Activated CD8-positive, alpha-beta memory T cell treated with anti-CD3 and anti-CD28 coated beads, Interleukin-2, amount 50 U/mL, for 1 hour (primary cell): ENCODE results near the gene TRA2A.
"Not testable (repeated sequence)": the region's sequence is repeated elsewhere in the genome, so short reads cannot be mapped to it uniquely, and the experiment has no call there.

ENCODE experiments used
- DNase-seq: peaks from one replicate; pipeline ENCODE4 v3.0.0-alpha.2; 2020; ENCODE audit errors: extremely low read depth

The TRA2A gene

GRCh38 chr7:23494009-23494408 lies 37.8 kb downstream of the TRA2A start:
- no peak for DNase-seq

DNA sequence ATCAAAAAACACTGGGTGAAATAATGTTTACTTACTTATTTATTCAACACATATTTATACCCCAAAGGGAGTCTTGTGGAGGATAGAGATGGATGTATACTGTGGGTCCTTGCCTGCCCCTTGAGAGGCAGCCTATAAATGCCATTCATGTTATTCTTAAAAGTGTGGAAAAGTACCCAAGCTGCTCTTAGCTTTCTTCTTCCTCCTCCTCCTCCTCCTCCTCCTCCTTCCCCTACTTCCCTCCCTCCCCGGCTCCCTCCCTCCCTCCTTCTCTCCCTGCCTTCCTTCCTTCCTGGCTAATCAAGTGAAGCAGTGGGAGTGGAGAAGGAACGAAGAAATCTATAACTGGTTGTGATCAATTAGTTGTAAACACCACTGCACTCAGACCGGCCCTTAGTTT lies 40.3 kb downstream of the TRA2A start:
- no peak for DNase-seq

GRCh38 chr7:23490357-23491135 lies 41.2 kb downstream of the TRA2A start:
- no peak for DNase-seq

GRCh38 chr7:23488714-23489113 lies 43.1 kb downstream of the TRA2A start:
- DNase-seq, result not testable (repeated sequence)

DNA sequence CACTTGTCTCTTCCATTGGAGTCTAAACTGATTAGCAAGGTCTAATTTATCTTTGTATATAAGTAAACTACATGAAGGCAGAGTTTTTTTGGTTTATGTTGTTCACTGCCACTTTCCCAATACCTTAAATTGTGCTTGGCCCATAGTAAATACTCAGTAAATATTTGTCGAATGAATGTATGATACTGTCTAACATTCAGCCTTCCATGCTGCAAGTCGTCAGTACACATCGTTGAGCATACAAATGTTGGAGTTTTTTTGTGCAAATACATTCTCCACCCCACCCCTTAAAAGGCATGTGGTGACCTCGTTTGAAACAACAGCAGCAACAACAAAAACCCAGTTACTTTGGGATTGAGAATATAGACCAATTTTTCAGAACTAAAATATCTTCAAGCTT lies 44.1 kb downstream of the TRA2A start:
- DNase-seq, result no peak

- no peak for DNase-seq
Observed at GRCh38 chr7:23486002-23486773, 45.6 kb downstream of the TRA2A start.

DNA sequence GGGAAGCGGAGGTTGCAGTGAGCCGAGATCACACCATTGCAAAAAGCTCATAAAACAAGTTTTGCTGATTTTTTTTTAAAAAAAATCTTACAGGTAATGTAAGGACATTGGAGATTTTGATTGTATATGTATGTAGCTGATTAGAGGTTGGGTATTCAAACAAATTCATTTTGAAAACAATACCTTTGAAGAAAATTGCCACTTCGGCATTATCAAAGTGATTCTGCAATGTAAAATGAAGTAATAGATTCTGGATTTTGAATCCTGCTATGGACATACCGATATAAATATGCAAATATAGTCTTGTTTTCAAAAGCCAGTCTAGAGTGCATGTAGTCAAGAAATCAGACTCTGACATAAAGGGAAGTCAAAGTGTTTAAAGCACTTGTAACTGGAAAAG lies 49.1 kb downstream of the TRA2A start:
- DNase-seq, result no peak

GRCh38 chr7:23477962-23478866 lies 53.6 kb downstream of the TRA2A start:
- DNase-seq, result no peak

- no peak for DNase-seq
Observed at GRCh38 chr7:23477157-23477499, 54.7 kb downstream of the TRA2A start.

GRCh38 chr7:23476286-23477156 lies 55.3 kb downstream of the TRA2A start:
- no peak for DNase-seq

DNA sequence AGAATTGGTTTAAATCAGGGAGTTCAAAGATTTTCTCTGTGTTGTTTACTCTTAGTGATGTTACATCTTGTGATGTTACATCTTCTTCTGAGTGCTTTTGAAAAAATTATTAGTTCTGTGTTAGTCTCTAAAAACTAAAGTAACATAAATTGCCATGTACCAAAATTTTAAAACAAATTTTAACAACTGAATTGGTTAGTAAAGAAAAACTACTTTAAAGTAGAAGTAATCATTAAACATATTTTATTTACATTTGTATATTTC lies 56.3 kb downstream of the TRA2A start:
- no peak for DNase-seq

DNA sequence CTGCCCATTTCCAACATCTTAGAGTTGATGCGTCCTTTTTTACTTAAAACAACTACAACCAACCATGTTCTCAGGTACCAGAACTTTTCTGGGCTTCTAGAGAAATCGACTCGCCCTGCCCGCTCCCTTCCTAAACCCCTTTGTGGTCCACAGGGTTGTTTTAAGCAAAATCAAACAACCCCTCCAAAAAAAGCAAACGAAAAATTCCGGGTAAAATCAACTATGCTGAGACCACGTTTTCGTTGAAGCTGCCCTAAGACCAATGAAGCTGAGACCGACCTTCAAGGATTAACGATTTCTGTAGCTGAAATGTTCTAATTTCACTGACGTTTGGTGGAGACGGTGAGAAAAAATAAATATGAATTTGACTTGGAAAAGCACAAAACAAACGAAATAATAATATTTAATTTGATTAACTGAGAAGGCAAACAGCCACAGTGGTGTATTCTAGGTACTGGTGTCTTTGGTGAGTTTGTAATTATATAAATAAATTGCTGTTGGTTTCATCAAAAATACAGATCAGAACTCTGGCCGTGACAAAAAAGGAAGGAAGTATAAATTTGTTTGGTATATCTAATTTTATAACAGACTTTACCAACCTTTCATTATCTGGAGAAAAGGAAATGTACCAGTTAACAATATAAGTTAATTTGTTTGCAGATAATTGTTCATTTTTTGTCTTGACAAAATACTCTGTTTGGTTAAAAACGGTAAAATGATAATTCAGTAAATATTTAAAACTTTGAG lies 56.8 kb downstream of the TRA2A start:
- DNase-seq, result no peak

GRCh38 chr7:23474094-23474828 lies 57.5 kb downstream of the TRA2A start:
- DNase-seq, result no peak

DNA sequence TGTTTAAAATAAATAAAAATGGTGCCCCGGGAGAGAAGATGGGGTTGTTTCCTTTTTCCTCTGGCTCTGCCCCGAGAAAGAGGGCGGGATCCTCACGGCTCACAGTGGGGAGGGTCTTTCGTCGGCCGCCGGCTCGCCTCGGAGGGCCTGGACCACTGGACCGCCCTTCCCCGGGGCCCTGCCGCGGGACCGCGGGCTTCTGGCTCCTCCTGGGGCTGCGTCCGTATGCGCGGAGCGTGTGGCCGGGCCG lies 58.0 kb downstream of the TRA2A start:
- no peak for DNase-seq

DNA sequence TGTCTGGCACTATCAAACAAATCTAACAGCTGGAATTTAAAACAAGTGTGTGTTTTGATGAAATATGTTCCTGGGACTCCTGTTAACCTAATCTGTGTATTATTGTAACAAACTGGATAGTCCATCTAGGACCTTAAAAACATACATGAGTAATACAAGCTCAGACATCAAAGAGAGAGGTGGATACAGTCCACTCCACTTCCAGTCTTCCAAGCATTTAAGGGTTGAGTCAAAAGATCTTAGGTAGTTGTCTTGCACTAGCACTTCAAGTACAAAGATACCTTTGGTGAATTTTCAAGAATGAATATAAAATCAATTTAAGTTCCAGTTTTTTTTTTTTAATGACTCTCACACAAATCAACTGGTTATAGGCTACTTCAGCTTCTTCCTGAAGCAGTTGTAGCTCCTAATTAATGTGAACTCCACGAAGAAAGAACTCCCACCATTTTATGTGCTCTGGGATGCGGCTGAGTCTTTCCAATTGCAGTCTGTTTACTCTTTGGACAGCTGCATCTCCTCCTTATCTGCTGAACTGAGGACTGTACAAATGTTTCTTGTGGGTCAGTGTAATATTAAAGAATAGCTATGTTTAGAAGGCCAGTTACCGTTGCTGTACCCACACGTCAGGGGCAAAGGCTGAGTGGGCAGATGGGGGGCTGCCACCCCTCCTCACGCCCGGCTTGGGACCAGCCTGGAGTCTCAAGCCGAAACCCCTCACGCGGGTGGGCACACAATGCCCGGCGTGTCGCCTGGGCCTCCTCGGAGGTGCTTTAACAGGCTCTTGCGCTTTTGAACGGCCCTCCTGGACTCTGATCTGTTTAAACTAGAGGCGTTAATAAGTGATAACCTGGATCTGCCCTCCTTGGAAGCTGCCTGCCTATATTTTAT lies 58.6 kb downstream of the TRA2A start:
- no peak for DNase-seq

- DNase-seq, result no peak
Observed at GRCh38 chr7:23472556-23472955, 59.2 kb downstream of the TRA2A start.

DNA sequence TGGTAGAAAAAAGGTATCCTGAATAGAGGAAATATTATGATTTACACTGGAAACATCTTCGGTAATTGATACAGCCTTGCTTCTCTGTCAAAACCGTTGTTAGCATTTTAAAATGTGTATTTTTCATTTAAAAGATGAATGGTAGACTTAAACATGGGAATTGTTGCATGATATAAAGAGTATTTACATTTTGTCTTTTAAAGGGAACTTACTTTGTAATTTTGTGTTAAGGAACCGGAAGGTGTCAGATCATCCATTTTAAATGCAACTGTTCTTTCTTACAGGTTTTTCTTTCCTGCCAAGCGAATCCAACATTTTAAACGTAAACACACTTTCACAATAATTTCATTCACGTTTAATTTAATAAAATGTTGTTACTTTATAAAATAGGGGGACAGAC lies 59.7 kb downstream of the TRA2A start:
- no peak for DNase-seq

DNA sequence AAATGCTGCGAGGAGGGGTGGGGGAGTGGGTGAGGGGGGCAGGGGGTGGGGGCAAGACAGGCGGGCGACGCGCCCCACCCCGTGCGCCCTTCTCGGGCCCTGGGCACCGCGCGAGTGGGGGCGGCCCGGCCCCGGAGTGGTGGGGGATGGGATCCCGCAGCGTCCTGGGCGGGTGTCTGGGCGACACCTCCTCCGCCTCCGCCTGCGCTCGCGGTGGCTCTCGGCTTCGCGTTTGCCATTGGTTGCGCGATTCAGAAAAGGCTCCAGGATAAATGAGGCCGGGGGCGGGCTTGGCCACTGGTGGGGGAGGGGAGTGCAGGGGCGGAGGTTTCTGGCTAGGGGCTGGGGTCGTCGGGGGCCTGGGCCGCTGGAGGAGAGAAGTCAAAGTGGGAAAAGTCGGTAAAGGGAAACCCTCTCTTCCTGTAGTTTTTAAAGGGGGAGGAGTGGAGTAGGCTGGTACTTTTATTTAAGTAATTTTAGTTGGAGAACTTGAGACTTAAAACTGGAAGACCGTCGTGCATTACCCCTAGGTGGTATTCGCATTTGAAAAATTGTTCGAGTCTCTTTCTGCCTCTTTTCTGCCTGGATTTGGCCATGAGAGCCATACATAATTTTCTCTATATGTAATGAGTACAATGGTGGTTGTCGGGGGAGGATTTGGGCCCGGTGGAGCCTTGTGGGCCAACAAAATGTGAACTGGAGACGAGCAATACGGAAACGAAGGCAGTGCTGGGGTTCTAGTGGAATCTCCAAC lies 60.5 kb downstream of the TRA2A start:
- DNase-seq, result no peak
